Measurements from ENCODE around the gene NISCH.

Gene NISCH

GRCh38 chr3:52532838-52533622 lies 77.6 kb downstream of the NISCH start:
- Histone ChIP-seq H3K27me3 (ENCODE audit: control insufficient read depth, insufficient read depth, low read length) (no peaks in the 10 kb centered on the region), H3K36me3 (ENCODE audit: control insufficient read depth, insufficient read depth, low read length) (no peaks in the 10 kb centered on the region), H3K4me1 (ENCODE audit: control insufficient read depth, insufficient read depth, low read length) (peaks cover 31% of the 10 kb centered on the region), H3K4me3 (ENCODE audit: low read length) (no peak overlapping the region), H3K9me3 (ENCODE audit: control insufficient read depth, low read length) (no peaks in the 10 kb centered on the region), H3K9ac (ENCODE audit: low read length) (peak overlapping the region; percentile 29)

- Histone ChIP-seq H3K4me1 (ENCODE audit: control insufficient read depth, insufficient read depth, low read length) (peaks cover 35% of the 10 kb centered on the region), H3K9me3 (ENCODE audit: control insufficient read depth, low read length) (no peaks in the 10 kb centered on the region)
Measured at GRCh38 chr3:52533623-52534280, 78.3 kb downstream of the NISCH start, which contains the start of gene NT5DC2. Gene NT5DC2 (minus strand): TSS chr3:52533857. CDS start chr3:52533737, 120 bp downstream.

GRCh38 chr3:52534281-52535183 lies 79.1 kb downstream of the NISCH start:
- peaks cover 40% of the 10 kb centered on the region for H3K4me1 ChIP-seq (ENCODE audit: control insufficient read depth, insufficient read depth, low read length)
- H3K4me3 ChIP-seq (ENCODE audit: low read length): no peak overlapping the region
- no peaks in the 10 kb centered on the region for H3K36me3 ChIP-seq (ENCODE audit: control insufficient read depth, insufficient read depth, low read length)
- H3K9ac ChIP-seq (ENCODE audit: low read length): peak overlapping the region; percentile 43
- no peaks in the 10 kb centered on the region for H3K27me3 ChIP-seq (ENCODE audit: control insufficient read depth, insufficient read depth, low read length)
- no peaks in the 10 kb centered on the region for H3K9me3 ChIP-seq (ENCODE audit: control insufficient read depth, low read length)

More at GRCh38 chr3:52533623-52534280, 78.3 kb downstream of the NISCH start, which contains the start of gene NT5DC2:
- Histone ChIP-seq H3K27me3 (ENCODE audit: control insufficient read depth, insufficient read depth, low read length) (no peaks in the 10 kb centered on the region), H3K9ac (ENCODE audit: low read length) (peak within 1 kb of the TSS; percentile 43), H3K4me3 (ENCODE audit: low read length) (no peak within 1 kb of the TSS), H3K36me3 (ENCODE audit: control insufficient read depth, insufficient read depth, low read length) (no peaks in the 10 kb centered on the region)

GRCh38 chr3:52535411-52536111 lies 80.2 kb downstream of the NISCH start:
- Histone ChIP-seq H3K4me3 (ENCODE audit: low read length) (no peak overlapping the region), H3K9ac (ENCODE audit: low read length) (peak overlapping the region; percentile 5), H3K27me3 (ENCODE audit: control insufficient read depth, insufficient read depth, low read length) (no peaks in the 10 kb centered on the region), H3K9me3 (ENCODE audit: control insufficient read depth, low read length) (no peaks in the 10 kb centered on the region), H3K36me3 (ENCODE audit: control insufficient read depth, insufficient read depth, low read length) (no peaks in the 10 kb centered on the region), H3K4me1 (ENCODE audit: control insufficient read depth, insufficient read depth, low read length) (peaks cover 40% of the 10 kb centered on the region)

- H3K9me3 ChIP-seq (ENCODE audit: control insufficient read depth, low read length): no peaks in the 10 kb centered on the region
- H3K9ac ChIP-seq (ENCODE audit: low read length): peak overlapping the region; percentile 5
- no peaks in the 10 kb centered on the region for H3K27me3 ChIP-seq (ENCODE audit: control insufficient read depth, insufficient read depth, low read length)
- H3K4me1 ChIP-seq (ENCODE audit: control insufficient read depth, insufficient read depth, low read length): peaks cover 40% of the 10 kb centered on the region
- no peak overlapping the region for H3K4me3 ChIP-seq (ENCODE audit: low read length)
- no peaks in the 10 kb centered on the region for H3K36me3 ChIP-seq (ENCODE audit: control insufficient read depth, insufficient read depth, low read length)
Measured at GRCh38 chr3:52536112-52536368, 80.6 kb downstream of the NISCH start.

GRCh38 chr3:52536369-52537164 lies 81.2 kb downstream of the NISCH start, which contains the start of gene UQCC5:
Gene UQCC5 (plus strand): TSS chr3:52536605. CDS start chr3:52536756, 151 bp downstream.
- H3K4me1 ChIP-seq (ENCODE audit: control insufficient read depth, insufficient read depth, low read length): peaks cover 40% of the 10 kb centered on the region
- peak within 1 kb of the TSS; percentile 83 for H3K4me3 ChIP-seq (ENCODE audit: low read length)
- H3K9me3 ChIP-seq (ENCODE audit: control insufficient read depth, low read length): no peaks in the 10 kb centered on the region

GRCh38 chr3:52537165-52537620 lies 81.8 kb downstream of the NISCH start:
- Histone ChIP-seq H3K9me3 (ENCODE audit: control insufficient read depth, low read length) (no peaks in the 10 kb centered on the region), H3K4me1 (ENCODE audit: control insufficient read depth, insufficient read depth, low read length) (peaks cover 40% of the 10 kb centered on the region), H3K27me3 (ENCODE audit: control insufficient read depth, insufficient read depth, low read length) (no peaks in the 10 kb centered on the region), H3K36me3 (ENCODE audit: control insufficient read depth, insufficient read depth, low read length) (no peaks in the 10 kb centered on the region), H3K9ac (ENCODE audit: low read length) (peak overlapping the region; percentile 89), H3K4me3 (ENCODE audit: low read length) (peak overlapping the region; percentile 83)

More at GRCh38 chr3:52536369-52537164, 81.2 kb downstream of the NISCH start, which contains the start of gene UQCC5:
- H3K9ac ChIP-seq (ENCODE audit: low read length): peak within 1 kb of the TSS; percentile 89
- H3K36me3 ChIP-seq (ENCODE audit: control insufficient read depth, insufficient read depth, low read length): no peaks in the 10 kb centered on the region
- H3K27me3 ChIP-seq (ENCODE audit: control insufficient read depth, insufficient read depth, low read length): no peaks in the 10 kb centered on the region

- H3K9ac ChIP-seq (ENCODE audit: low read length): peak overlapping the region; percentile 89
- H3K36me3 ChIP-seq (ENCODE audit: control insufficient read depth, insufficient read depth, low read length): no peaks in the 10 kb centered on the region
- H3K4me1 ChIP-seq (ENCODE audit: control insufficient read depth, insufficient read depth, low read length): peaks cover 34% of the 10 kb centered on the region
- no peaks in the 10 kb centered on the region for H3K27me3 ChIP-seq (ENCODE audit: control insufficient read depth, insufficient read depth, low read length)
- peak overlapping the region; percentile 83 for H3K4me3 ChIP-seq (ENCODE audit: low read length)
- H3K9me3 ChIP-seq (ENCODE audit: control insufficient read depth, low read length): no peaks in the 10 kb centered on the region
Measured at GRCh38 chr3:52537726-52538421, 82.5 kb downstream of the NISCH start.

- no peak overlapping the region for H3K9ac ChIP-seq (ENCODE audit: low read length)
- H3K4me1 ChIP-seq (ENCODE audit: control insufficient read depth, insufficient read depth, low read length): peaks cover 30% of the 10 kb centered on the region
- no peak overlapping the region for H3K4me3 ChIP-seq (ENCODE audit: low read length)
- no peaks in the 10 kb centered on the region for H3K27me3 ChIP-seq (ENCODE audit: control insufficient read depth, insufficient read depth, low read length)
- no peaks in the 10 kb centered on the region for H3K9me3 ChIP-seq (ENCODE audit: control insufficient read depth, low read length)
- no peaks in the 10 kb centered on the region for H3K36me3 ChIP-seq (ENCODE audit: control insufficient read depth, insufficient read depth, low read length)
Measured at GRCh38 chr3:52539010-52539653, 83.7 kb downstream of the NISCH start.

- H3K9ac ChIP-seq (ENCODE audit: low read length): no peak overlapping the region
- no peaks in the 10 kb centered on the region for H3K36me3 ChIP-seq (ENCODE audit: control insufficient read depth, insufficient read depth, low read length)
- no peaks in the 10 kb centered on the region for H3K27me3 ChIP-seq (ENCODE audit: control insufficient read depth, insufficient read depth, low read length)
- no peaks in the 10 kb centered on the region for H3K9me3 ChIP-seq (ENCODE audit: control insufficient read depth, low read length)
- H3K4me3 ChIP-seq (ENCODE audit: low read length): no peak overlapping the region
- H3K4me1 ChIP-seq (ENCODE audit: control insufficient read depth, insufficient read depth, low read length): peaks cover 20% of the 10 kb centered on the region
Measured at GRCh38 chr3:52541050-52541449, 85.6 kb downstream of the NISCH start.

All from mucosa of stomach (tissue), 1 donor.